ENCODE data around the gene COL17A1.
A peak's percentile ranks its signal among the peaks of the same experiment; 100 is the strongest.

The COL17A1 gene

DNA sequence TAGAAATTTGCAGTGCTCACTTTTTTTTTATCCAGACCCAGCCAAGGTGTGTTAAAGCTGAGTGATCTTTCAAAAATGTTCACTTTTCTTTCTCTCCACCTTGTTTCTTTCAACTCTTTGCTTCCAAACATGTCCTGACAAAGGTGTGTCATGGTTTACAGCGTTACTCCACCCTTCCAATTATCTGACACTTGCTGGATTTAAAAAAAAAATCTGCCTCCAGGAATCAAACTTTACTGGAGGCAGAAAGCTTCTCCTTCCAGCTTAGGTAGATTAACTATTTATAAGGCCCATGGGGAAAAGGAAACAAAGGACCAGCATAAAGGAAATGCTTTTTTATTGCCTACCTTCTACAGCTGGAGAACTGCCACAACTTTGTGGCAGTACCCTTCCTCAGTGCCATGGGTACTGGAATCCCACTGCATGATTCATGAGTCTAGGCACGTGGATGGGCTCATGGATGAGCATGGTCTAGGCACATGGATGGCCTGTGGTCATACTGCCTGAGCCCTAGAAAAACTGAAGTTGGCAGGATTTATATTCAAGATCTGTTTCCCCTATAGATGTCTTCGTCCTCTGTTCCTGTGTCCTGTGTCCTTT lies at the start of gene COL17A1:
TSS of gene COL17A1 (minus strand) at position 80 of the 600 bp plus-strand sequence. CDS start 5,207 bp downstream, outside the sequence.
- DNase-seq = no peak

DNA sequence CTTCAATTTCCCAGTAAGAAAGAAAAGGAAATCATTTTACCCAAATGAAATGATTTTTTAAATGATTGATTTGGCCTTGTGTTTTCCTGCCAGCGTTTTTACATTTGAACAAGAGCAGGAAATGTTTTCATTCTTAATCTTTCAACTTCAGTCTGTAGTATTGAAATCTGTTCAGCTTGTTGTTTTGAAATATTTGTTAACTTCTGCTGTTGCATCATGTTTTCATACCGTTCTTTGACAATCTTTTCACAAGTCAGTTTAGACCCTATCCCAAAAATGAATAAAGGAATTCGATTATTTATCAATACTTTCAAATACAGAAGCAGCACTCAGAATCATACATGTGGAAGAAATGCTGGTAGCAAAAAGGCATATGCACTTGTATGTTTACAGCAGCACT lies 44.4 kb upstream of the COL17A1 start:
- no peak for DNase-seq

DNA sequence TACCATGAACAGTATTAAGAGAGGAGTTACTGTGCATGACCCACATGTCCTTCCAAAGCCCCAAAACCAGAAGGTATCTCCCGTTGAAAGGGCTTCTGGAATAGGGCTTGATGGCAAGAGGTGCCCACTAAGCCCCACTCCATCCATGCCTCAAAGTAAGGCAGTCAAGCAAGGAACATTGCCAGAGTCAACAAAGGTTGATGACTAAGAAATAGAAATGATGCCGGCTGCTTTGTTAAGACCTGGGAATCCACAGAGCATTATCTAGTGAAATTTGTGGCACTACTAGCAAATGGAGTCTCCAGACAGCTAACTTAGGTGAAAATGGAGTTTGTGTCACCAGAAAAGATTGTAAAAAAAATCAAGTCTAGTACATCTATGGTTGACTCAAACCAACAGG lies 42.5 kb upstream of the COL17A1 start:
- DNase-seq = no peak

DNA sequence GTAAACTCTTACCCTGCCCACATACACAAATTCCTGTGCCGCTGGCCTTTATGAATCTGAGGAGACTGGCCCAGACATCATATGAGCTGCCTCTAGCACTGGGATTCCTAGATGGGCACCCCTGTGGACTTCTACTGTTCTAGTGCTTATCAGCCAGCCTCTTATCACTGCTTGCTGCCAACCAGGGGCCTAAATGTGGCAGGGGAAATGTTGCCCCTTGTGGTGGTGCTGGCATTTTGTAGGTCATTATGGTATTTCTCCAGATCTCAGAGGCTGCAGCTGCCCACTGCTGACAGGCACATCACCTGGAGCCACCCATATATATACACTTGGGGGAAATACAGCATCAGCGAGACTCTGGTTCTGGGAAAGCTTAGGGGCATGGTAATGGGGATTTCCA lies 41.7 kb upstream of the COL17A1 start:
- peak; percentile 8 for DNase-seq

DNA sequence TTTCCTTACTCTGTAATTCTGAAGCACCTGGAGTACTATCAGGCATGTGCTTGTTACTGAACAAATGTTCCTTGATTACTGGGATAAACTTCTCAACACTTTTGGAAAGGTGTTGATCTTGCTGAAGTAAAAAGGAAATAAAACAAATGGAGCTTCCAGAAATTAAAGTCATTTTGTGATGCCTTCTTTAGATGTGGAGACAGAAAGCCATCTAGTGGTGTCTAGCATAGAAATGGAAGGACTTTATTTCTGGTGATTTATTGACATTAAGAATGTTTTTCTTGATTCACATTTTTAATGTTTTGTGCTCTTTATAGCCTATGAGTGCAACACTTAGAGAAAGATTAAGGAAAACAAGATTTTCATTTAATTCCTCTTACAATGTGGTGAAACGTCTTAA lies 37.7 kb upstream of the COL17A1 start:
- DNase-seq = no peak

DNA sequence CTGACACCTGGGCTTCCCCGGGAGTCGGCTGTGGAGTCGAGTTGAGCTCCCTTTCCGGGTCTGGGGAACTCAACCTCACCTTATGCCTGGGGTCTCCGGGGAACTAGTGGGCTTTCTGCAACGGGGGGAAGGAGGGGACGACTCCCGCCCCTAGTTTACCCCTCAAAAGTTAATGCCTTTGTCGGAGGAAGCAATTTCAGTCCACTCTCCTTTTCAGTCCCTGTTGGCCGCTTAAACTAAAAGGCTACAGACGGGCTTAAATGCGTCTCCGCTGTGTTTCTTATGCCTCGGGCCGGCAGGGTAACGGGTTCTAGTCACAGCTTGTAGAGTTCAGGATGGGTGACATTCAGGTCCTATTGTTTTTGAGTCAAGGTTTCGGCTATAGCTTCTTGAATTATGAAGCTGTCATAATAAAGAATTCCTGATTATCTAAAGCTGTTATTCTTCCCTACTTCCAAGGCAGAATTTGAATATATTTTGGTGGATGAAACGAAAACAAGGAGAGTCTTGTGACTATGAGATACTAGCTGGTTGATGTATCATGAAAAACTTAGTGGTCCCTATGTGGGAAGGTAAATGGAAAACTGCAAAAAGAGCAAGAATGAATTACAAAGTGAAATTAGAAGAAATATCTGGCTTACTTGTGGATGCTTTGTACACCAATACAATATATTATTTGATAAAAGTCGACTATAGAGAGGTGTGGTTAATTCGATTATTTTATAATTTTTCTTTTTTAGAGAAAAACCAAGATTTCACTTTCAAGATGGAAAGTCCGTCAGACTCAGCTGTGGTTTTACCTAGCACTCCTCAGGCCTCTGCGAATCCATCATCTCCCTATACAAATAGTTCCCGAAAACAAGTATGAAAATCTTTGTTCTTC lies 36.8 kb upstream of the COL17A1 start:
- no peak for DNase-seq

DNA sequence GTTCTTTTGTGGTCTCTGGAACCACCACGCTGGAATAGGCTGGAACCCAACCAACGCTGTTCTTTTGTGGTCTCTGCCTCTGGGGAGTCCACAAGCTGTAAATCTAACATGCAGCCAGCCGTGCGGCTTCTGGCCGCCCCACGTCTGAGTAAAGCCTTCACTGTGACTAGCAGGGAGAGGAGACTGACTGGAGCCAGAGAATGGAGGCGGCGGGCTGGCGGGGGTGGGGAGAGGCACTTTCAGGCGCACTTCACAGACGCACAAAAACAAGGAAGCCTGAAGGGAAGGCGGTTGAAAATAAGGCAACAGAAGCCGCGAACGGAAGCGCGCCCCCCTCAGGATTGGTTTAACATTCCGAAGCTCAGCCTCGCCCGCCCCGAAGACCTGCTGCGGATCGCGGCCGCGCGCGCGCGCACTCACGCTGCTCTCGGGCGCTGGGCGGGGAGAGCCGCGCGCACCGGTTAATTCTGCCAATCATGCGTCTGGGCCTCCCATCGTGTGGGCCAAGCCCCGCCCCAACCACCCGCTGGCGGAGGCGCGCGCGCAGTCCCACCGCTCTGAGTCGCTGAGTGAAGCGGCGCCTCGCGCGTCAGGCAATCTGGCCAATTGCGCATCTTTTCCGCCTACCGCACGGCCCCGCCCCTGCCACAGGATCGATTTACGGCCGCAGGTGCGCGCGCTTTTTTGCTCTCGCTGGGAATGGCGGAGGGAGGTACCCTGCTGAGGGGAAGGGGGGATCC lies 36.0 kb upstream of the COL17A1 start, which contains the start of gene SFR1:
TSS of gene SFR1 (plus strand) at position 687 of the 740 bp plus-strand sequence. CDS start at position 700, 13 bp downstream.
- DNase-seq = peak; percentile 99

DNA sequence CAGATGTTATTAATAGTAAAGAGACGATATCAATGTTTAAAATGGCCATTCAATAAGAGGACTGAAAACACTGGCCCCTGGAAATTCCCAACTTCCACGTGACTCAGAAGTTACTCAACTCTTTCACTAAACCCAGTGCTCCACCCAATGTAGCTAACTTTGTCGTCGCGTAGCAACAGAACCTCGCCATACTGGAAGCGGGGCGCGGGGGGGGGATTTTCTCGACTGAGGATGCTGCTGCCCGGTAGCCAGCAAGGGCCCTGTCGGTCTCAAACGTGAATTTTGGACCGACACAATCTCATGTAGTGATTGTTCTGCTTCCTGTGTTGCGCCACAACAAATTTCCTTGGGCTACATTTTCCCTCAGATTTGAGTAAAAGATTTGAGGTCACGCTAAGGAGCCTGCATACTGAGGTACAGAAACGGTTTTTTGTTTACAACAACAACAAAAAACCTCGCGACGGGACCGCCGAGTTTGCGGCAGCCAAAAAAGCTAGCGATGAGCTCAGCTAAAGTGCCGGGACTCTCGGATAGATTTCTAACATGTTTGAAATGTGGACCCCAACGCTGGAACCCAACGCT lies 35.3 kb upstream of the COL17A1 start:
- DNase-seq = peak; percentile 86

DNA sequence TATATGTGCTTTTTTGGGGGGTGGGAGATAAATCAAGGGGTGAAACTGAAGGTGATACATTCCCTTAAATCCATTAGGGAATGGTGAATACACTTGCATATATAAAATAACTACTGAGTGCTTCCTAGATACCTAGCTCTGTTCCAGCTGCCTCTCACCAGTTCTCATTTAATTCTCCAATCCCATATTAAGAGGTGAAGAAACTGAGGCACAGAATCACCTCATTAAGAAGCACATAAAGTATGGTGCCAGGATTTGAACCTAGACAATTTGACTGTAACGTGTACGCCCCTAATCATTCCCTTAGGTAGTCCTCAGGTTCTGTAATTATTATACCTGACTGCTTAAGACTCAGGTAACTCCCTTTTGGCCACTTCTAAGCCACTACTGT lies 34.8 kb upstream of the COL17A1 start:
- no peak for DNase-seq

DNA sequence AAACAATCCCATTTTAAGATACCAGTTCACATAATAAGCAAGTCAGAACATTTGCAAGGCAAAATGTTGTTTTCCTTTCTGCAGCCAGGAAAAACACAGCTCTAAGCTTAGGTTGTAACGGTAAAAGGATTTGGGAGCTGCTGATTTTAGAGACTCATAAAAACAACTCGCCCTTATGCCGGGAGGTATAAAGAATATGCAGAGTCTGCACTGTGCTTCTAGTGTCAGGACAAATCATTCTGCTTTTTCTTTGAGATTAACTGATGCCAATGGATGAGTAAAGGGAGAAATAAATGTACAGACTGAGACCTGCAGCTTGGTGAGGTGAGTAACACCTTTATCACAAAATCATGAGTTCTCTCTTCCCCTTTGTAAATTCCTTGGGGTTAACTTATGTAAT lies 34.3 kb upstream of the COL17A1 start:
- no peak for DNase-seq

DNA sequence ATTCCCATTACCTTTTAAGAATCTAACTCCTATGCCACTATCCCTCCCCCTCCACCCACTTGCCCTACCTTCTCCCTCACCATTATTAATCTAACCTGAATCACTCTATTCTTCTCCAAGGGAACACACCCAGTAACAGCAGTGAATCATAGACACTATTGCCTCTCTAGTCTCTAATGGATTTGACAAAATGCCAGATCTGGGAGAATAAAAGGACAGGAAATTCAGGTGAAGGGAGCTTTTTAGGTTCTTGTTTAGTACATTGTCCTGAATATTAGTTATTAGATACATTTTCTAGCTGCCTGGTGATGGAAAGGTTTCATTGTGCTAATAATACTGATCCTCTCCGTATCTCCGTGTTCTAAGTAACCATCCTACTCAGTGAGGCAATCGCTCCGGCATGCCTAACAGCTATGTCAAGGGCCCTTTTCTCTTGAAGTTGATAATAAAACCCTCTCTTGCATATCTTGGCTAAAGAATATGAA lies 32.2 kb upstream of the COL17A1 start:
- DNase-seq = no peak

DNA sequence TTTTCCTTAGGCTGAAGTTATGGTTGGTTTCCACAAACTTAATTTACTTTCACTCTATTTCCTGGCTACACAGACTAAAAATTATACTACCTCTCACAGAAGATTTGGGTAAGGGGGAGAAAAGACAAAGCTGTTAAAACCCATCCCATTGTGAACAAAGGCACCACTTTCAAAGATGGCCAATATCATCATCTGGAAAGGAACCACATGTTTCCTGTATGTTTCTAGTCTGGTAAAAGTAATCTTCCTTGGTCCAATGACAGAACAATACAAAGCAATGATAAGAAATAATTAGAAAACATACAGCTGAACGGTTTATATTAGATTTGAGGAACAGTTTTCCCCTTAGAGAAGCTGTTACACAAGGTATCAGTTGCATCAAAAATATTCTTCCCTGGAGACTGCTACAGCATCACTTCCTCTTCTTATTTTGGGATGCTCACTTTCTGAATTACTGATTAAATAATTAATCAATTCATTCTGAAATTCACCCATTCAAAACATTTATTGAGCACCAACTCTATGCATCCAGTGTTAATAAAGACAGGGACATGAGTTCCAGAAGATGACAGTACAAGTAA lies 27.8 kb upstream of the COL17A1 start:
- no peak for DNase-seq

DNA sequence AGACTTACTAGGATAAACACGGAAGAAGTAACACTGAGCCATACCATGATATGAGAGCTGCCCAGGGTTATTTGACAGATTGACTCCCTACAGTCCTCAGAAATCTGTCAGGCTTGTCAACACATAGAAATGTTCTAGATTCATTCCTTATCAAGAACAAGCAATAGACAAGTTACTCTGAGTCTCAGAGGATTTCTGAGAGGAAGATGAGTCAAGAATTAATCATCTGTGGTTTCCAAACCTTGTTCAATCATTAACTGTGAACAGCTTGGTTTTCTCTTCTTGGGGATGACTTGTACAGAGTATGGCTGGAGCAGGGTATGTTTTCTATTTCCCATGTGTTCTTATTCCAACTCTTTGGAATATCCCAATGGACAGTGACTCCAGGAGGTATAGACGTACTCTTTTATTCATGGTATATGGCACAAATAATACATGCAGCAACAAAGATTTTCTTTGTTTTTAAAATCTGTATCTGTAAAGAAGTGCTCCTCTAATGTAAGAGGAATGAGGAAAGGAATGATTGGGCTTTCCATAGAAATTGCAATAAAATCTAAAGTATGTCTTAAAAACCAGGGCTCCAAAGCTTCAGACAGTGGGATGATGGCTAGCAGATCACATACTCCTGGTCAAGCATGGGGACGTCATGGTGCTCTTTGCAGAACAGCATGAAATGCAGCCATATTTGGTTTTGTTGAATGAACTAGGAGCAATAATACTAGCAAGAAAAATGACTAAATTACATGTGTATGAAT lies 24.4 kb upstream of the COL17A1 start:
- DNase-seq = no peak

DNA sequence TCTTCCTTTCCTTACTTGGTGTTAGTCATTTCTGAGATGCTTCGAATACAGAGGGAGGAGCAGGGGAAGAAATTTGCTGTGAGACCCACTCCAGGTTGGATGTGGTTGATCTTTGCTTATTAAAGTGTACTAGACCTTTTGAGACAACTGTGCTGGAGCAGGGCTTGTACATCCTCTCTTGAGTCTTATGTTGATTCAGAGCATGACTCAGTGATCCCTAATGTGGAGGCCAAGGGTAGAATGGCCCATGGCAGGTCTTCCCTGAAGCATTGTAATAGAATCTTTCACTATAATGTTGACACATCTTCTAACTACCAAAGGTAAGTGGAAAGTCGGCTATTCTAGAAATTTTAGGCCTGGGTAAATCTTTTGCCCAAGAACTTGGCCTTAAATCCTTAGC lies 19.2 kb upstream of the COL17A1 start:
- DNase-seq = no peak

DNA sequence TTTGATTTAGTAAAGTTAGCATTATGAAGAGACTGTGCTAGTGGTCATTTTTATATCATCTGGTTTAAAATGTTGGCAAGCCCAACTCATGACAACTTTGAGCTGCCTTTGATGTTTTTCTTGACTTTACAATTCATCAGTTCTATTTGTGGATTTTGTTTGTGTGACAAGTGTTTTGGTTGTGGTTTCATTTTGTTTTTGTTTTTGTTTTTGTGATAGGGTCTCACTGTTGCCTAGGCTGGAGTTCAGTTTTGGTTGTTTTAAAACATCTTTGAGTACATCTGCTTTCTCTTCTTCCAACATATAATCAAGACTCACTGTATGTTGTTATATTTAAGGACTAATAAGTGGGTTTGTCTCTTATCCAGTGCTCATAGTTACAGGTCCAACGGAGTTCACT lies 18.7 kb upstream of the COL17A1 start:
- DNase-seq = no peak

DNA sequence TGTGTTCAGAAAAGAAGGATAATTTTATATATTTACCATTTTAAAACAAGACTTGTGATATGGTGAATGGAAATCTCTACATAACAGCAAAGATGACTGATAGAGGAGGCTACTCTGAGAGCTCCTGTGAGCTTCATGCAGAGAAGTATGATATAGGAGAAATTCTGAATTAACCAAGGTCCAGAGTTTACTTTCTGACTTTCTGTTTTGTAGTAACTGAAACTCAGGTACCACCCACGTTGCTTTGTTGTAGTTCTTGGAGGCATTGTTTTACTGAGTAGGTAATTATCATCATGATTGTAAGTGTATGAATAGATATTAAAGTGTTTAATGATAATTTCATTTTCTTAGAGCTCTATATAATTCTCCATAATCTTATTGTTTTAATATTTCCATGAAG lies 18.3 kb upstream of the COL17A1 start:
- DNase-seq = no peak

DNA sequence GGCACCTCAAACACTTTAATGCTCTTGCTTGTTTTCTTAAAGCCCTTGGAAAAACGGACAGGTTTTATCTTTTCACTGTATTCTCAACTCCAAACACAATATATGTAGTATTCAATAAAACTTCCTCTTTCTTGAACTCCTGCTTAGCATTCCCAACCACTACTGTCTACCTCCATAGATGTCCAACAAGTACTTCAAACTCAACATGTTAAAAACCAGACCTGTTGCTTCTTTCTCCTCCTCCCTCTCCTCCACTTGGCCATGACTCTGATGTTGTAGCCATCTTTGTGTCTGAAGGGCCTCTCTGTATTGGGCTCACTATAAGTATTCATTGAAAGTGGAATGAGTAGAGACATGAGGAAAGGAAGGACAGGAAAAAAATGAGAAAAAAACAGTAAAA lies 16.2 kb upstream of the COL17A1 start:
- no peak for DNase-seq

DNA sequence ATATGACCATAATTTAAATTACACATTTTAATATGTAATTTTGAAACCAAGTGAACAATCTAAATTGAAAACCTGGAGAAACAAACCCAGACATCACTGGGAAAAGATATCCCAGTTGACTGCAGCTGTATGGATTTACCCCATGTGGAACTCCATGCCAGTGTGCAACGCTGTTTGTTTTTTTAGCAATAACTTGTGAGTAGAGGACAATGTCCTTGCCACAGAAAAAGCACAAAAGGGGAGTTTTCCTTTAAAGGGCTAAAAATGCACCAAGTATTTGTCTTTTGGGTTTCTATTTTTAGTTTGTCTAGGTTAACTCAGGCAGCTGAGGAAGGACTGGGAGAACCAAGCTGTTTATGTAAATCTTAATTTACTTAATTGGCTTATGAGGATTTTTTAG lies 15.1 kb upstream of the COL17A1 start:
- DNase-seq = no peak

DNA sequence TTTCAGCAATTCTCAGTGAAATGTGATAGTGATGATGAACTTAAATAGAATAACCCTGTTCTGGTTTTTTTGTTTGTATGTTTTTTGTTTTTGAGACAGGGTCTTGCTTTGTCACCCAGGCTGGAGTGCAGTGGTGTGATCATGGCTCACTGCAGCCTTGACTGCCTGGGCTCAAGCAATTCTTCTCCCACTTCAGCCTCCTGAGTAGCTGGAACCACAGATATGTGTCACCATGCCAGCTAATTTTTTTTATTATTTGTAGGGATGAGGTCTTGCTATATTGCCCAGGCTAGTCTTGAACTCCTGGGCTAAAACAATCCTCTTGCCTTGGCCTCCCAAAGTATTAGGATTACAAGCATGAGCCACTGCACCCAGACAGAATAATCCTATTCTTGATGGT lies 14.3 kb upstream of the COL17A1 start:
- DNase-seq = no peak

DNA sequence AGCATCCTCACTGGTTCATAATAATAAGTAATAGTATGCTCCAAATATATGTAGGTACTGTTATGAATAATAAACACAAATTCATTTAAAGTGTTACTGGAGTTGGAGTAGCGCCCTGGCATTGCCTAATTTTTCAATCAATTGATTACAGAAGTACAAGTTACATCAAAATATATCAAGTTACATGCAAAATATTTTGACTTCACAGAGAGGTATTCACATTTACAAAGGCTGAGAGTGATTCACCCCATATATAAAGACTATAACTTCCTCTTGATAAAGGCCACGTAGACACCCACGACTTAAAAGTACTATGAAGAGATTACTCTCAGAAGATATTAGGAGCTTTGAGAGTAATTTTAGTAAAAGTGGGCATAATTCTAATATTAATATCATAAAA lies 13.6 kb upstream of the COL17A1 start:
- no peak for DNase-seq

DNA sequence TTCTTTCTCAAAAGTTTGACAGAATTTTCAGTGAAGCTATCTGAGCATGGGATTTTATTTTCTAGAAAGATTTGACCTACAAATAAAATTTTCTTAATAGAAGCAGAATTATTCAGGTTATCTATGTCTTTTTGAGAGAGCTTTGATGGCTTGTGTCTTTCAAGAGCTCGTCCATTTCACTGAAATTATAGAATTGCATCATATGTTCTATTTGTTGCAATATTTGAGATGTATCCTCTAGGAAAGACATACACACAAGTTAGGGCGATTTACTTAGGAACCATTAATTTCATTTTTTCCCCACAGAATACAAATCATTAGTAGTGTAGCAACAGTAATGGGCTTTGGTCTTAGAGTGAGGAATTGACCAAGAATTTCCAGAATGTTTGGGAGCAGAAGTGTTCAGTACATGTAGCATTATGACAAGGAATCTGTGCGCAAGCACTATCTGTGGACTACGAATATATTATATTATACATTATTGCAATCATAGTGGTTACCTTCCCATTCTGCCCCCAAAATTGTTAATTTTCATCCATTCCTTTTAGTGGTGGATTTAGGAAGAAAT lies 12.8 kb upstream of the COL17A1 start:
- no peak for DNase-seq

DNA sequence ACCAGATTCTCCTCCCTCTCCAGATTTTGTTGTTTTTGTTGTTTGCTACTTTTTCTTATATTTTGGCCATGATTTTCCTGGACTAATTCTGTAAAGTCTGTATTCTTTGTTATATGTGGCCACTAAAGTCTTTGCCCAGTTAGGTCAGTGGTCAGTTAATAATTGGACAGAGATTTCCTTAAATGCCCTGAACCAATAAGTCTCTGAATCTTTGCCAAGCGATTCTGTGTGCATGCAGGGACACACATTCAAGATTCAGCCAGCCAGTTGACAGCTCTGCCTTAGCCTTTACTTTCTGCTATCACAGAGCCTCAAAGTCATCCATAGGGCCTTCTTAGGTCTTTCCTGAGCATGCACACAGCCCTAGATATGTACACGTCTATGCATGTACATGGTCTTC lies 11.0 kb upstream of the COL17A1 start:
- DNase-seq = no peak
